ENCODE results near the gene NUDT16L1. TPM values are rescaled to one million over a fixed set of nuclear protein-coding genes. Genes with fewer than 3 reads are reported as not detected.

NUDT16L1 gene
- total RNA-seq, 1 donor from 2014 or later = 24.1 TPM

DNA sequence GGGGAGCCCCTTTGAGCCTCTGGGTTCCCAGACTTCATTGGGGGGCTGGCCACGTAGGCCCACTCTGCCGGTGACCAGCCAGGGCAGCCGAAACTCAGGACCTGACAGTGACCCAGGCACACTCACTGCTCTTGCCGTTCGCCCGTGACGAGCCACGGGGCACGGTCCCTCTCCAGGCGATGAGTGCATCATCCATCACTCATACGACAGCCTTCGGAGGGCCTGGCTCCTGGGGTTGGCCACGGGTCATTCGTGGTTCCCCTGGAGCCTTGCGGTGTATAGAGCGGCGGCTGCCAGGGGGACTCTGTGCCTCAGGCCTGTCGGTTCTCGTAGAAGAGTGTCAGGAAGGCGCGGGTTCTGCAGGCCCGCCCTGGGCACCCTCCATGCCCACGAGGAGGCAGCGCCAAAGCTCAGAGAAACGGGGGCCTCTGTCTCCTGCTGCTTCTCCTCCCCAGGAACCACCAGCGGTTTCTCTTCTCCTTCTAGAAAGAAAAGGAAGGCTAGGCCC lies 11.2 kb upstream of the NUDT16L1 start:
- DNase-seq (ENCODE audit: low read depth in 2 of 2) = no peak

DNA sequence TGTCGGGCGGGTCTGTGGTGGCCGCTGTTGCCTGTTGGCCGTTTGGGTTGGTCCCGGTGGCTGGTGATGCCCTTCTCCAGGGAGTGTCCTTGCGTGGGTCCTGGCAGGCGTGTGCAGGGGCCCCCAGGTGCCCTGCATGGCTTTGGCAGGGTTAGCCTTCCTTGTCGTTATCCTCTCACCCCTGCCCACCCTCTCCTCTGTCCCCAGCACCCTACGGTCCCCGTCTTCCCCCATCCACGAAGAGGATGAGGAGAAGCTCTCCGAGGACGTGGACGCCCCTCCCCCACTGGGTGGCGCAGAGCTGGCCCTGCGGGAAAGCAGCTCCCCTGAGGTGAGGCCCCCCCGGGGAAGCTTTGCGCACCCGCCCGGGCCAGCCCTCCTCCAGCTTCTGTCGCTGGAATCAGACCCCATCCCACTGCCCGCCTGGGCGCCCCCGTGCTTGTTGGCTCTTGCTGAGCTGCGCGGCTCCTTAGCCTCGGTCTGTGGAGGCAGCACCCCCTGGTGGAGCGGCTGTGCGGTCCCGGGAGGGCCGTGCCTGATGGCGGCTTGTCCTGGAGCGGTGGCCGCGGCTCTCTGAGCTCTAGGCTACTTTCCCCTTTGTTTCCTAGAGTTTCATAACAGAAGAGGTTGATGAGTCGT lies 10.6 kb upstream of the NUDT16L1 start:
- DNase-seq (ENCODE audit: low read depth in 2 of 2) = peak in 1 of 2 donors; percentile 28

GRCh38 chr16:4683255-4684057 lies 9.9 kb upstream of the NUDT16L1 start:
- no peak for DNase-seq (ENCODE audit: low read depth in 2 of 2)

DNA sequence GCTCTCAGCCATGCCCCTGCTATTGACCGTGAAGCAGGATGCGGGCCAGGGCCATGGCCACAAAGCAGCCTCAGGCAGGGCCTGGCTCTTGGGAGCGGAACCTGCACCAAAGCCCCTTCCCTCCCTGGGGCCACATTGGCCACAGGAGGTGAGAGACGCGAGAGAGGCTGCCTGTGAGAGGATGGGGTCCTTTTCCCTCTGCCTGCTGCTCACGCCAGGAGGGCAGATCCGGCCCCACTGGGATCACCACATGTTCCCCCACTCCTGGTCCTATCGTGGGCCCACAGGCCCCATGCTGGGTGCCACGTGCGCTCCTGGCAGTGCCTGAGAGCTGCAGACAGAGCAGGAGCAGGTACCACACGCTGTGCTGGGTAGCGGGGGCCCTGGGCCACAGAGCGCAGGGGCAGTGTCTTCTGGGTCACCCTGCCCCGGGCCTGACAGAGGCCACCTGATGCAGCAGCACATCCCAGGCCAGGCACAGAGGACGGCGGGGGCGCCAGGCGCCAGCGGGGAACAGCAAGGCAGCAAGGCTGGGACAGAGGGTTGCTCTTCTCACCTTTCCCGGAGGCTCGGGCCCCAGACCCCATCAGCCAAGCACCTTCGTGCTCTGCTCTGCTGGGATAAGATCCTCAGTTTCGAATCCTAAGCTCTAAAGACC lies 9.2 kb upstream of the NUDT16L1 start:
- no peak for DNase-seq (ENCODE audit: low read depth in 2 of 2)

GRCh38 chr16:4684763-4685162 lies 8.6 kb upstream of the NUDT16L1 start:
- no peak for DNase-seq (ENCODE audit: low read depth in 2 of 2)

DNA sequence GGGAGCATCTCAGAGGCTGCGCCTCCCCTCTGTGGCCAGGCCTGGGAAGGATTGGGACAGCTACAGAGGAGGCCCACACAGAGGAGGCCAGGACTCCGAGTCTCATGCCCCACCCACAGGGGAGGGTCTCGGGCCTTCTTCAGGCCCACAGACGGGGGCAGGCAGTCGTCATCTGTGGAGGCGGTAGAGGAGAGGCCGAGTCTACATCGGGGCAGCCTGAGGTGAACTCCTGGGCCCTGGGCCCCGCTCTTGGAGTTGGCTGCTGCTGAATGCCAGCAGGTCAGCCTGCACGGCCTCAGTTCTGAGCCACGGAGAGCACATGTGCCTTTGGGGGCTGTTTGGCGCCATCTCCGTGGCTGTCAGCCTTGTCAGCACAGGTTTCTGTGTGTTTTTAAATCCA lies 8.1 kb upstream of the NUDT16L1 start:
- no peak for DNase-seq (ENCODE audit: low read depth in 2 of 2)

GRCh38 chr16:4685776-4686496 lies 7.4 kb upstream of the NUDT16L1 start:
- no peak for DNase-seq (ENCODE audit: low read depth in 2 of 2)

- no peak for DNase-seq (ENCODE audit: low read depth in 2 of 2)
These were observed 6.7 kb upstream of the NUDT16L1 start for GRCh38 chr16:4686497-4687210.

DNA sequence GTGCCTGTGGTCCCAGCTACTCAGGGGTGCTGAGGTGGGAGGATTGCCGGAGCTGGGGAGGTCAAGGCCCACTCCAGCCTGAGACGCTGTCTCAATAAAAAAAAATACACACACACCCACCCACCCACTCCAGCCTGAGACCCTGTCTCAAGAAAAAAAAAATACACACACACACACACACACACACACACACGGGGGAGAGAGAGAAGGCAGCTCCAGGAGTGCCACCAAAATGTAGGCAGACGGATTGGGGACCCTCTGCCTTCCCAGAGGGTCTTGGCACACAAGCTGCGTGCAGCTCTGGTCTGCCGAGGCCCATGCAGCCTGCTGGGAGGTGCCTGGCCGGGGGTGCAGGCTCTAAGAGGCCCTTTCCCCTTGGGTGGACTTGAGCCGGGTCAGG lies 5.9 kb upstream of the NUDT16L1 start:
- DNase-seq (ENCODE audit: low read depth in 2 of 2) = no peak

DNA sequence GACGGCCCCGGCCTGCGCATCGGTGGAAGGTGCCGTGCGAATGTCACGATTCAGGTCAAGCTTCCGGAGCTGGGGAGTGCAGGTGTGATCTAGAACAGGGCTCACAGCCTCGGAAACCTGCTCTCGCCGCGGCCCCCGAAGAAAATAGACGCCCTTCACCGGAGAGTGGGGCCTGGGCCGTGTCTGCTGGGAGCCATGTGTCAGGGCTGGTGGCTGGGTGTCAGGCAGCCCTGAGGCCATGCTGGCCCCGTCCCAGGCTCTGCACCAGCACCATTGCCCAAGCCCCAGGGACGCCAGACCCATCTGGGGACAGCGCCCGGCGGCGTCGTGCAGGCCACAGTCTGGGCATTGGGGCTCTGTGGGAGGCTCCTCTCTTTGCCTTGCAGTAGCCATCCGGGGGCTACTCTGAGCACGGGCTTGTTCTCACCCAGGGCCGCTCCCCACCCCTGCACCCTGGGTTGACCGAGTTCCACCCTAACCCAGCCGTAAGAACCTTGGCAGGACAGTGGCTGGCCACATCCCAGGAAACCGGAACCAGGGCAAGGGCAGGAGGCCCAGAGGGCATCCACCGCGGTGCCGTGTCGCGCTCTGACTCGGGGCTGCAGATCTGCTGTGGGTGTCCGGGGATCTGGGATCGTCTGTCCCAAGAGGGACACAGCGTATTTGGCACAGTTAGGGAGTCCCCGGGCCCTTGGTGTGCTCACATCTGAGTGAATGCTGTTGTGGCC lies 5.3 kb upstream of the NUDT16L1 start:
- DNase-seq (ENCODE audit: low read depth in 2 of 2) = no peak

- no peak for DNase-seq (ENCODE audit: low read depth in 2 of 2)
These were observed 4.7 kb upstream of the NUDT16L1 start for GRCh38 chr16:4688674-4689045.

GRCh38 chr16:4689091-4689671 lies 4.2 kb upstream of the NUDT16L1 start:
- DNase-seq (ENCODE audit: low read depth in 2 of 2) = no peak

DNA sequence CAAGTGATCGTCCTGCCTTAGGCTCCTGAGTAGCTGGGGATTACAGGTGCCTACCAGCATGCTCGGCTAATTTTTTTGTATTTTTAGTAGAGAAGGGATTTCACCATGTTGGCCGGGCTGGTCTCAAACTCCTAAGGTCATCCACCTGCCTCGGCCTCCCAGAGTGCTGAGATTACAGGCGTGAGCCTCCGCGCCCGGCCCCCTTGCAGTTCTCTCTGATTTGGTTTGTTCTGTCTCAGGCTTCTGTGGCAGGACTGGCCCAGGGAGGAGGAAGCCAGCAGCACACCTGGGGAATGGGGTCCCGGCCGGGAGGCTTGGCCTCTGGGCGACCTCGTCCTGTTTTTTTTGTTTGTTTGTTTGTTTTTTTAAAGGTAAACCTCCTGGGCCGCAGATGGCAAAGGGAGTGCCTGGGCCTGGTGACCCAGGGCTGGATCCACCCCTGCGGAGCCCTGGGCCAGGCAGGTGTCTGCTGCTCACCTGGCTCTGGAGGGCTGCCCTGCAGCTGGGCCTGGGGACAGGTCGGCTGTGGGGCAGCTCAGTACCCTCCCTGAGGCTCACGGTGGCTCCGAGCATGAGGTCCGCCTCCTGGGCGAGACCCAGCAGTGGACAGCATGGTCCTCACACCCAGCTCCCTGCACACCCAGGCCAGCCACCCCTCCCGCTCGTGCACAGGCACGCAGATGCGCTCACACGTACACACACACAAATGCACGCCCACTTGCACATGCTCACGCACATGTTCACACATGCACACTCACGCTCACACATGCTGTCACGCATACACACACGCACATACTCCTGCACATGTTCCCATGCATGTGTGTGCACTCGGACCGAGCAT lies 3.3 kb upstream of the NUDT16L1 start:
- no peak for DNase-seq (ENCODE audit: low read depth in 2 of 2)

DNA sequence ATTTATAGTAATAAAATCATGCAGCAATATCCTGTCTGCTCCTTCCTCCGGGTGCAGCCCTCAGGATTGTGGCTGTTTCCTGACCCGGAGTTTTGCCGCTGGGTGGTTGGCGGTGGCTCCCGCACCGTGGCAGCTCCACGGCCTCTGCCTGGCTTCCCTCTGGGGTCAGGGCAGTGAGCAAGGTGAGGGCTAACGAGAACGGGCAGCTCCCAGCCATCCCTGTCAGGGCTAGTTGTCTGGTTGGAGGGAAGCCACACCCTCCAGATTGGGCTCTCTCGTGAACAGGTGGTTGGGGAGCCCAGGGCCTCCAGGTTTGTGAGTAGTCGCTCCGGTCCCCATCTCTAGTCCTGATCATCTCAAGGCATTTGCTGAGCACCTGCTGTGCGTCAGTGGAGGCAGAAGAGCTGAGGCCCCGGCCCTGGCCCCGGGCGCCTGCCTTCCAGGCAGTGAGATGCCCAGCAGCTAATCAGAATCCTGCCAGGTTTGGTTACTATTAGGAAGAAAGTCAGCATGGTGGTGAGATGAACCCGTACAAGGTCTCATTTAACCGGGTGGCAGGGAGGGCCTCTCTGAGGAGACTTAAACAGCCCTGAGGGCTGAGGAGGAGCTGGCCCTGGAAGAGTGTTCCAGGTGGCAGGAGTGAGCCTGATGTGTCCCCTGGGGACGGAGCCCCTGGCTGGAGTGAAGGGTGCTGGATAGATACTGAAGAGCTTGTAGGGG lies 2.3 kb upstream of the NUDT16L1 start:
- peak; percentile 18 to 21 for DNase-seq (ENCODE audit: low read depth in 2 of 2)

DNA sequence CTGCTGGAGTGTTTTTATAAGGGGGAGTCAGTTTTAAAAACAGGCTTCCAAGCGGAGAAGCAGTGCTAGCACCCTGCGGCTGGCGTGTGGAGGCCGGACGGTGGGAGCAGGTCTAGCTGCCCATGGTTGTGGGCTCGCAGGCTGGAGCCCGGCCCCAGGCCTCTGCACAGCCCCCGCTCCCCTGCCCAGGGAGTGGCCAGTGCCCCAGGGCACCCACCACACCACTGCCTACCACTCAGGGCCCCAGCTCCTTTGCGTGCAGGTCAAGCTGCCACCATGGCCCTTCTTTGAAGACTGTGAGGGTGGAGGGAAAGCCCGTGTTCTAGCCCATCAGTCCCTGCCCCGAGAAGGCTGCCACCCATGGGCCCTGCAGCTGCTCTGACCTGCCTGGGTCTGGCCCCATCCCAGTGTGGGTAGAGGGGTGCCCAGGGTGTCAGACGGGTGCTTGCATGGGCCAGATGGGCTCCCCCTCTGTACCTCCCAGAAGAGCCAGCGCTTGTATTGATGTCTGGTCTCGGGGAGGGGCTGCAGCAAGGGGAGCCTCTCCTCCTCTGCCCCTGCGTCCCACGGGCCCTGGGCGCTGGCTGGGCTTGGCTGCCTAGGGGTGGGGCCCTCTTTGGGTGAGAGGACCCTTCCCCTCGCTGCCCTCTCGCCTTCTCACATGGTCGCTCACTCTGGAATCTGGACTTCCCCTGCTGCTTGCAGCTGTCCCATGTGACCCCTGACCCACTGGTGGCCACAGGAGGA lies 1.5 kb upstream of the NUDT16L1 start:
- no peak for DNase-seq (ENCODE audit: low read depth in 2 of 2)

- no peak for DNase-seq (ENCODE audit: low read depth in 2 of 2)
These were observed 684 bp upstream of the NUDT16L1 start for GRCh38 chr16:4692460-4693295.

All from dermis microvascular lymphatic vessel endothelial cell (primary cell).